GM21737 (cell line): ENCODE measurements around the gene PDE12.
A peak's percentile ranks its signal among the peaks of the same experiment; 100 is the strongest.
"Not testable (repeated sequence)": the region's sequence is repeated elsewhere in the genome, so short reads cannot be mapped to it uniquely, and the experiment has no call there.

Source experiments
- ATAC-seq: cut with Tn5 transposase; IDR thresholded peaks from one replicate; pipeline ENCODE4 v1.9.1; 2021; ENCODE audit warnings: mild to moderate bottlenecking, moderate library complexity; ENCODE audit not compliant: unreplicated experiment

The PDE12 gene

GRCh38 chr3:57583544-57583943 is 27.5 kb downstream of the PDE12 start:
- no peak for ATAC-seq

DNA sequence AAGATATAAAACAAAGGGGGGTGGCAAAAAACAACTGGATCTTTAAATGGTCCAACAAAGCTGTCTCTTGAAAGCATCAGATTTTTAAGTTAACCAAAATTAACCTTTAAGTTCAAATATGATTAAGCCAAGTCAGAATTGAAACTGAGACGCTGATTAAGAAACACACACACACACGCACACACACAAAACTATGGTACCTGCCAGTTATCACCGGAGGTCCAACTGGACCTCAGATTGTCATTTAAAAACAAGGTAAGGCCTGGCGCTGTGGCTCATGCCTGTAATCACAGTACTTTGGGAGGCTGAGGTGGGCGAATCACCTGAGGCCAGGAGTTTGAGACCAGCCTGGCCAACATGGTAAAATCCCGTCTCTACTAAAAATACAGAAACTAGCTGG is 30.7 kb downstream of the PDE12 start:
- ATAC-seq, result no peak

DNA sequence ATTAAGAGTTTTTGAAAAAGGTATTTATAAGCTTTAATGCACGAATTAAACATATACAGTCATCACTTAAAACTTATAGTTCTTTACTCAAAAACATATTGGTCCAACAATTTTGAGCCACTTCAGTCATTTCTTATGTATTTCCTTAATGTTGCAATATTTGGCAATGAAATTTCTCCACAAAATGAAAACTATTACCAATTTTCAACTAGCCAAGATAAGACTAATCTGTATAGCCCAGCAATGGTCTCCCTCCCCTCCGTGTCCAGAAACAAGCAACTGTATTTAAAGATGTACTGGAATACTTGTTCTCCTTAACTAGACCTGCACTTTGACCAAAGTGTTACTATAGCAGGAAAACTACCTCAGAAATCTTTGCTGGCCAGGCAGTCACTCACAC is 31.8 kb downstream of the PDE12 start:
- ATAC-seq, result no peak

DNA sequence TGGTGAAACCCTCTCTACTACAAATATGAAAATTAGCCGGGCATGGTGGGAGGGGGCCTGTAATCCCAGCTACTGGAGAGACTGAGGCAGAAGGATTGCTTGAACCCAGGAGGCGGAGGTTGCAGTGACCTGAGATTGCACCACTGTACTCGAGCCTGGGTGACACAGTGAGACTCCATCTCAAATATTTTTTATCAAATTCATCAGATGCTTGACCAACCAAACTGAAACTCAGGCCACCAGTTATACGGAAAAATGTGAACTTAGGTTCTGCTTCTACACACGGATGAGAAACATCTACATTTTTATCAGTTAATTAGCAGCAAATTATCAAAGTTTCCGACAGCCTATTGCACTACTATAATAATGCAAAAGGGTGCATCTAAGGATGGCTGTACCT is 36.2 kb downstream of the PDE12 start:
- no peak for ATAC-seq

DNA sequence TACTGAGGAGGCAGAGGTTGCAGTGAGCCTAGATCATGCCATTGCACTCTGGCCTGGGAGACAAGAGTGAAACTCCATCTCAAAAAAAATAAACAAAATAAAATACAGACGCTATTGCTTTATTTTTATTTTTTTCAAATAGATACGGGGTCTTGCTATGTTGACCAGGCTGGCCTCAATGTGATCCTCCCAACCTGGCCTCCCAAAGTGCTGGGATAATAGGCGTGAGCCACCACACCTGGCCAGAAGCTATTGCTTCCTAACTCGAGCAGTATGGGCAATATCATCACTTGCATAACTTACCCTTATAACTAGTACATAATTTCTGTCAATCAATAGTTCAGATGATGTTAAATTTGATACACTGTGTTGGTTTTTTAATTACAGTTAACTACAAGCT is 38.1 kb downstream of the PDE12 start:
- ATAC-seq, result no peak

GRCh38 chr3:57594576-57594975 is 38.5 kb downstream of the PDE12 start:
- ATAC-seq, result no peak

GRCh38 chr3:57596495-57597126 is 40.5 kb downstream of the PDE12 start:
- no peak for ATAC-seq

DNA sequence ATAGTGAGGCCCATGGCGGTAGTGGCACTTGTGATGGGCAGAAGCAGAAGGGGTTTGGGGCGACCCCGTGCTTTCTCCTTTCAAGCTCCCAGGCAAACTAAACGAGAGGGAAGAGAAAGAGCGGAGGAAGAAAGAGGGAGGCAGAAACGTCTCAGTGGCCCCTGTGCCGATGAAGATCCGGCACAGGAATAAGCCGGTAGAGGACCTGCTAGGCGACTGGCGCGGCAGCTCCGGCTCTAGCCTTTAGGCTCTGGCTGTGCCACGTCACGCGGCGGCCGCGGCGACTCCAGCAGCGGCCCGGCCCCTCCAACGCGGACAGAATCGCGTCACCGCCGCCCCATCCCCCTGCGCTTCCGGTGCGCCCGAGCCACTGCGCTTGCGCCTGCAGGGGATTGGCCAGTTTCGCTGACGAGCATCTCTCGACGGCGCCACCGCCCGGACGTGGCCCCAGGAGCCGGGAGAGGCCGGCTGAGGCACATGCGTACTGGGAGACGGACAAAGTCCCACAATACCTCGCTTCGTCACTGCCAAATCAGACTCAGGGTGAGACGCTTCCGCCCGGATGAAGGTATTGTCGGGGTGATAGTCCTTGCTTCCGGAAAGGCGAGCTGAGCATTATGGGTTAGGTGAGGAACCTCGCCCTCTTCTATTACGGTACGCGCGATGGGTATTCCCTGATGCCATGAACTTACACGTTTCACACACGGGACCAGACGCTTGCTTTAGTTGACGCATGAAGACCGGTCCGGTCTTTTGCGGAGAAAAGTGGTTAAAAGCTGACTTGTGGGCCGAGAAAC is 41.3 kb downstream of the PDE12 start, which contains the start of gene ARF4:
Gene ARF4 (minus strand): TSS at position 218 of the 797 bp plus-strand sequence. CDS start 204 bp downstream, at position 14.
- peak; percentile 92 for ATAC-seq

DNA sequence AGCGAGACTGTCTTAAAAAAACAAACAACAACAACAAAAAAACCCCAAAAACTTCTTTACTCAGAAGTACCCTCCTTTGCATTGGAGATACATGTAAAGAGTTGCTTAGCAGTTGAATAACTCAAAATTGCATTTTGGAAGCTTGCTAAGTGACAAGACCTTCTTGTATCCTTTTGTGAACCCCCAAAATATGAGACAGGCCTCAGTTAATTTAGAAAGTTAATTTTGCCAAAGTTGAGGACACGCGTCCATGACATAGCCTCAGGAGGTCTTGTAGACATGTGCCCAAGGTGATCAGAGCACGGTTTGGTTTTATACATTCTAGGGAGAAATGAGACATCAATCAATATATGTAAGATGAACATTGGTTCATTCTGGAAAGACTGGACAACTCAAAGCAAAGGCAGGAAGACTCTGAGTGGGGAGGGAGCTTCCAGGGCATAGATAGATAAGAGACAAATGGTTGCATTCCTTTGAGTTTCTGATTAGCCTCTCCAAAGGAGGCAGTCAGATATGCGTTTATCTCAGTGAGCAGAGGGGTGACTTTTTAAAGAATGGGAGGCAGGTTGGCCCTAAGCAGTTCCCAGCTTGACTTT is 42.8 kb downstream of the PDE12 start:
- ATAC-seq, result no peak

DNA sequence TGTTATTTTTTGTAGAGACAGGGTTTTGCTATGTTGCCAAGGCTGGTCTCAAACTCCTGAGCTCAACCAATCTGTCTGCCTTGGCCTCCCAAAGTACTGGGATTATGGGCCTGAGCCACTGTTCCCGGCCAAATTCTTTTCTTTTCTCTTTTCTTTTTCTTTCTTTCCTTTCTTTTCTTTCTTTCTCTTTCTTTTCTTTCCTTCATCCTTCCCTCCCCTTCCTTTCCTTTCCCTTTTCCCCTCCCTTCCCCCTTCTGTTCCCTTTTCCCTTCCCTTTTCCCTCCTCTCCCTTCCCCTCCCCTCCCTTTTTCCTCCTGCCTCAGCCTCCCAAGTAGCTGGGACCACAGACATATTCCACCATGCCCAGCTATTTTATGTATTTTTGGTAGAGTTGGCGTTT is 44.1 kb downstream of the PDE12 start:
- ATAC-seq, result no peak

- ATAC-seq, result no peak
Observed at GRCh38 chr3:57604971-57605370, 48.9 kb downstream of the PDE12 start.

DNA sequence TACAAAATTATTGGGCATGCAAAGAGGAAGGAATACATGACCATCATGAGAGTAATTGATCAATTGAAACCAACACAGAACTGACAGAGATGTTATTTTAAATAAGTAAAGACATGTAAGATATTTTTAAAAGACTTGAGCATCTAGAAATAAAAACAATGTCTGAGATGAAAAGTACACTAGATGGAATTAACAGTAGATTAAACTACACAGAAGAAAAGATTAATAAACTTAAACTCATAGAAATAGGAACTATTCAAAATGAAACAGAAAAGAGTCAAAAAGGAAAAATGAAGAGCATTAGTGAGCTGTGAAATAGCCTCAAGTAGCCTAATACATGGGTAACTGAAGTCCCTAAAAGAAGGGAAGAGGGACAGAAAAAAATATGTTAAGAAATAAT is 49.6 kb downstream of the PDE12 start:
- ATAC-seq, result no peak

DNA sequence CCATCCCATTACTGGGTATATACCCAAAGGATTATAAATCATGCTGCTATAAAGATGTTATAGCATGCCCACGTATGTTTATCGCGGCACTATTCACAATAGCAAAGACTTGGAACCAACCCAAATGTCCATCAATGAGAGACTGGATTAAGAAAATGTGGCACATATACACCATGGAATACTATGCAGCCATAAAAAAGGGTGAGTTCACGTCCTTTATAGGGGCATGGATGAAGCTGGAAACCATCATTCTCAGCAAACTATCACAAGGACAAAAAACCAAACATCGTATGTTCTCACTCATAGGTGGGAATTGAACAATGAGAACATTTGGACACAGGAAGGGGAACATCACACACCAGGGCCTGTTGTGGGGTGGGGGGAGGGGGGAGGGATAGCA is 55.8 kb downstream of the PDE12 start:
- ATAC-seq, result not testable (repeated sequence)

DNA sequence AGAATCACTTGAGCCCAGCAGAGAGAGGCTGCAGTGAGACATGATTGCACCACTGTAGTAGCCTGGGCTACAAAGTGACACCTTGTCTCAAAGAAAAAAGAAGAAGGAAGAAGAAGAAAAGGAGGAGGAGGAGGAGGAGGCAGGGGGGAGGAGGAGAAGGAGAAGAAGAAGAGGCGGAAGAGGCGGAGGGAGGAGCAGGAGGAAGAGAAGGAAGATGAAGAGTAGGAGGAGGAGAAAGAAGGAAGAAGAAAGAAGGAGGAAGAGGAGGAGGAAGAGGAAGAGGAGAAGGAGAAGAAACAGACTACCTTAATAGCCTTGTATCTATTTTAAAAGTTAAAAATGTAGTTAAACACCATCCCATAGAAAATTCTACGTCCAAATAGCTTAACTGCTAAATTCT is 60.2 kb downstream of the PDE12 start:
- ATAC-seq, result no peak
